Measurements from ENCODE around the gene AKR1C8. TPM values are rescaled to one million over a fixed set of nuclear protein-coding genes. Genes with fewer than 3 reads are reported as not detected.
"Not testable (repeated sequence)": the region's sequence is repeated elsewhere in the genome, so short reads cannot be mapped to it uniquely, and the experiment has no call there.

AKR1C8 gene
- total RNA-seq, 1 donor from 2014 or later: not detected

DNA sequence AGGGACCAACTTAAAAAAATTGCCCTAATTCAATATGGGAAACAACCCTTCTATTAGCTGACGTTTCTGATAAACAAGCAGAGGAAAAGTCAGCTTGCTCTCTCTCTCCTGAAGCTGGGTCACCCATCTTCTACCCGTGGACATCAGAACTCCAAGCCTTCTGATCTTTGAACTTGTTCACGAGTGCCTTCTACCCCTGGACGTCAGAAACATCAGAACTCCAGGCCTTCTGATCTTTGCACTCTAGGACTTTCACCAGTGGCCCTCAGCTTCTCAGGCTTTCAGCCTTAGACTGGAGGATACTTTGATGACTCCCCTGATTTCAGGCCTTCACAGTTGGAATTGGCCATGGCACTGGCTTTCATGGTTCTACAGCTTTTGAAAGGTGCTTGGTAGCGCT lies 41.8 kb downstream of the AKR1C8 start:
- Mint-ChIP-seq H3K36me3 (ENCODE audit: unreplicated experiment) (peaks cover 5% of the 10 kb centered on the region), H3K4me1 (ENCODE audit: low read depth, unreplicated experiment) (no peaks in the 10 kb centered on the region), H3K27ac (ENCODE audit: unreplicated experiment) (no peak overlapping the region), H3K4me3 (ENCODE audit: unreplicated experiment) (no peak overlapping the region), H3K27me3 (ENCODE audit: unreplicated experiment) (no peaks in the 10 kb centered on the region), H3K9me3 (ENCODE audit: unreplicated experiment) (no peaks in the 10 kb centered on the region)
- TF ChIP-seq, protein P1, sequence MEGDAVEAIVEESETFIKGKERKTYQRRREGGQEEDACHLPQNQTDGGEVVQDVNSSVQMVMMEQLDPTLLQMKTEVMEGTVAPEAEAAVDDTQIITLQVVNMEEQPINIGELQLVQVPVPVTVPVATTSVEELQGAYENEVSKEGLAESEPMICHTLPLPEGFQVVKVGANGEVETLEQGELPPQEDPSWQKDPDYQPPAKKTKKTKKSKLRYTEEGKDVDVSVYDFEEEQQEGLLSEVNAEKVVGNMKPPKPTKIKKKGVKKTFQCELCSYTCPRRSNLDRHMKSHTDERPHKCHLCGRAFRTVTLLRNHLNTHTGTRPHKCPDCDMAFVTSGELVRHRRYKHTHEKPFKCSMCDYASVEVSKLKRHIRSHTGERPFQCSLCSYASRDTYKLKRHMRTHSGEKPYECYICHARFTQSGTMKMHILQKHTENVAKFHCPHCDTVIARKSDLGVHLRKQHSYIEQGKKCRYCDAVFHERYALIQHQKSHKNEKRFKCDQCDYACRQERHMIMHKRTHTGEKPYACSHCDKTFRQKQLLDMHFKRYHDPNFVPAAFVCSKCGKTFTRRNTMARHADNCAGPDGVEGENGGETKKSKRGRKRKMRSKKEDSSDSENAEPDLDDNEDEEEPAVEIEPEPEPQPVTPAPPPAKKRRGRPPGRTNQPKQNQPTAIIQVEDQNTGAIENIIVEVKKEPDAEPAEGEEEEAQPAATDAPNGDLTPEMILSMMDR (IDR thresholded peaks at IDR 0.05; ENCODE audit: partially characterized antibody, unreplicated experiment): no peak
- no peak for DNase-seq

DNA sequence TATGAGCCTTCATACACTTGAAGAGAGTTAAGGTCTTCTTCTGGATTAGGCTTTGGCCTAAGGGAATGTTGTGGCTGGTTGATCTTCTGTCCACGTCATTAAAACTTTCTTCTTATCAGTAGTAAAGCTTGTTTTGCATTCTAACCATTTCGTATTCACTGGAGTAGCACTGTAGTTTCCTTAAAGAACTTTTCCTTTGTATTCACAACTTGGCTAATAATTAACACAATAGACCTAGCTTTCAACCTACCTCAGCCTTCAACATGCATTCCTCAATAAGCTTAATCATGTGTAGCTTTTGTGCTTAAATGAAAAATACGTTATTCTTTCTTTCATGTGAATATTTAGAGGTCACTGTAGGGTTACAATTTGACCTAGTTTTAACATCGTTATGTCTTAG lies 42.8 kb downstream of the AKR1C8 start:
- TF ChIP-seq, protein P1 (IDR thresholded peaks at IDR 0.05; ENCODE audit: partially characterized antibody, unreplicated experiment): no peak
- no peak for DNase-seq
- no peak overlapping the region for H3K27ac Mint-ChIP-seq (ENCODE audit: unreplicated experiment)
- H3K36me3 Mint-ChIP-seq (ENCODE audit: unreplicated experiment): peaks cover 5% of the 10 kb centered on the region
- no peak overlapping the region for H3K4me3 Mint-ChIP-seq (ENCODE audit: unreplicated experiment)
- H3K9me3 Mint-ChIP-seq (ENCODE audit: unreplicated experiment): peaks cover 3% of the 10 kb centered on the region
- H3K27me3 Mint-ChIP-seq (ENCODE audit: unreplicated experiment): peaks cover 2% of the 10 kb centered on the region
- no peaks in the 10 kb centered on the region for H3K4me1 Mint-ChIP-seq (ENCODE audit: low read depth, unreplicated experiment)

DNA sequence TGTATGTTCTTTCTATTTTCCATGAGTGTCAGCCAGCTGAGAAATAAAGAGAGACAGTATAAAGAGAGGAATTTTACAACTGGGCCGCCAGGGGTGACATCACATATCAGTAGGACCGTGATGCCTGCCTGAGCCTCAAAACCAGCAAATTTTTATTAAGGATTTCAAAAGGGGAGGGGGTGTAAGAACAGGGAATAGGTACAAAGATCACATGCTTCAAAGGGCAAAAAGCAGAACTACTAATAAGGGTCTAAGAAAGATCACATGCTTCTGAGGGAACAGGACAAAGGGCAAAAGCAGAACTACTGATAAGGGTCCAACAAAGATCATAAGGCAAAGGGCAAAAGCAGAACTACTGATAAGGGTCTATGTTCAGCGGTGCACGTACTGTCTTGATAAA lies 47.3 kb downstream of the AKR1C8 start:
- not testable (repeated sequence) for H3K27ac Mint-ChIP-seq (ENCODE audit: unreplicated experiment); H3K9me3 Mint-ChIP-seq (ENCODE audit: unreplicated experiment); DNase-seq; H3K4me1 Mint-ChIP-seq (ENCODE audit: low read depth, unreplicated experiment); H3K4me3 Mint-ChIP-seq (ENCODE audit: unreplicated experiment); H3K27me3 Mint-ChIP-seq (ENCODE audit: unreplicated experiment); H3K36me3 Mint-ChIP-seq (ENCODE audit: unreplicated experiment)

DNA sequence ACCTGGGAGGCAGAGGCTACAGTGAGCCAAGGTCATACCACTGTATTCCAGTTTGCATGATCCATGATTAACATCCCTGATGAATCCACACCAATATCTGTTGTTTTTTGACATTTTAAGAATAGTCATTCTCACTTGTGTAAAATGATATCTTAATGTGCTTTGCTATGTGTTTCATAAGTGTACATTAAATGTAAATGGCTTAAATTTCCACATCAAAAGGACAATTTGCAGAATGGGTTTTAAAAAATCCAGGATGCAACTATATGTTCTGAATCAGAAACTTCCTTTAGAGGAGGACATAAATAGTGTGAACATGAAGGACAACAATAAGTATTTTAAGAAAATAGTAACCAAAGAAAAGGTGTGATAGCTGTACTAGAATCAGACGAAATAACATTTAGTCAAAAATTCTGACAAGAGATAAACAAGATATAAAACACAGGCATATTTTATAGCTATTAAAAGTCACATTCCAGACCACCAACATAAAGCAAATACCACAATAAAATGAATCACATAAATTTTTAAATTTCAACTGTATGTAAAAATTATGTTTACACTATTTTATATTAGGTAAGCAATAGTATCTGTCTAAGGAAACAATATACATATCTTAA lies 48.4 kb downstream of the AKR1C8 start:
- no peak for DNase-seq
- Mint-ChIP-seq H3K9me3 (ENCODE audit: unreplicated experiment) (peaks cover 5% of the 10 kb centered on the region), H3K27ac (ENCODE audit: unreplicated experiment) (no peak overlapping the region), H3K4me1 (ENCODE audit: low read depth, unreplicated experiment) (no peaks in the 10 kb centered on the region), H3K36me3 (ENCODE audit: unreplicated experiment) (peaks cover 5% of the 10 kb centered on the region), H3K27me3 (ENCODE audit: unreplicated experiment) (peaks cover 2% of the 10 kb centered on the region), H3K4me3 (ENCODE audit: unreplicated experiment) (no peak overlapping the region)
- TF ChIP-seq, protein P1 (IDR thresholded peaks at IDR 0.05; ENCODE audit: partially characterized antibody, unreplicated experiment): no peak

DNA sequence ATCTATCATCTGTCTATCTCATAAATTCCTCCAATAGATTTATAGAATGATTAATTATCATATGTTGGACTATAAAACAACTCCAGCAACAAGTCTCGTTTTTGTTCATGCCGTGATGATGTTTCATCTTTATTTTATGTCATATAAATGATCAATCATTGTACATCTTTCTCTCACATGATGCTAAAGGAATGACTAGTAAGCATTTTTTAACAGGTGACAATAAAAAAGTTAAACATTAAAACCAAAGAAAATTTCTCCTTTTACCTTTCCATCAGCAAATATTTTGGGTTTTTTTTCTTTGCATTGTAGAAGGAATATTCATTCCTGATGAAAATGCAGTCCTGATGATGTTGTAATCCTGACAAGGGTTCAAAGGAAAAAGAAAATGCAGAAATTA lies 49.4 kb downstream of the AKR1C8 start:
- Mint-ChIP-seq H3K27ac (ENCODE audit: unreplicated experiment) (no peak overlapping the region), H3K36me3 (ENCODE audit: unreplicated experiment) (peaks cover 5% of the 10 kb centered on the region), H3K9me3 (ENCODE audit: unreplicated experiment) (peaks cover 5% of the 10 kb centered on the region), H3K27me3 (ENCODE audit: unreplicated experiment) (peaks cover 2% of the 10 kb centered on the region), H3K4me3 (ENCODE audit: unreplicated experiment) (no peak overlapping the region), H3K4me1 (ENCODE audit: low read depth, unreplicated experiment) (no peaks in the 10 kb centered on the region)
- TF ChIP-seq, protein P1 (IDR thresholded peaks at IDR 0.05; ENCODE audit: partially characterized antibody, unreplicated experiment): no peak
- no peak for DNase-seq

All from glutamatergic neuron (in vitro differentiated cells).